ENCODE measurements around the gene PRCP.

Gene PRCP

GRCh38 chr11:82906931-82907330 is 6.7 kb upstream of the PRCP start:
- DNase-seq: peak; percentile 64

GRCh38 chr11:82906236-82906635 is 6.0 kb upstream of the PRCP start:
- DNase-seq: peak; percentile 49

GRCh38 chr11:82903843-82904586 is 3.8 kb upstream of the PRCP start:
- no peak for DNase-seq

- DNase-seq: no peak
These were observed 2.6 kb upstream of the PRCP start for GRCh38 chr11:82902880-82903279.

- DNase-seq: no peak
These were observed 1.8 kb upstream of the PRCP start for GRCh38 chr11:82901922-82902485.

GRCh38 chr11:82901165-82901921 is 1.1 kb upstream of the PRCP start, which contains the start of gene DDIAS:
TSS of gene DDIAS (plus strand) at chr11:82901736. CDS start at chr11:82914739, 13,003 bp downstream.
- peak; percentile 99 for DNase-seq

GRCh38 chr11:82899957-82900276 is 313 bp downstream of the PRCP start:
- DNase-seq: no peak

GRCh38 chr11:82899186-82899820 is 927 bp downstream of the PRCP start:
- DNase-seq: peak; percentile 35

- DNase-seq: no peak
These were observed 2.0 kb downstream of the PRCP start for GRCh38 chr11:82898241-82898640.

GRCh38 chr11:82896183-82896582 is 4.0 kb downstream of the PRCP start:
- no peak for DNase-seq

- no peak for DNase-seq
These were observed 4.7 kb downstream of the PRCP start for GRCh38 chr11:82895437-82896091.

- DNase-seq: no peak
These were observed 7.5 kb downstream of the PRCP start for GRCh38 chr11:82892611-82893169.

- DNase-seq: no peak
These were observed 9.3 kb downstream of the PRCP start for GRCh38 chr11:82890936-82891335.

- DNase-seq: no peak
These were observed 10.3 kb downstream of the PRCP start for GRCh38 chr11:82890002-82890341.

GRCh38 chr11:82889133-82890001 is 10.9 kb downstream of the PRCP start:
- DNase-seq: no peak

- no peak for DNase-seq
These were observed 16.4 kb downstream of the PRCP start for GRCh38 chr11:82883853-82884252.

- no peak for DNase-seq
These were observed 25.3 kb downstream of the PRCP start for GRCh38 chr11:82874646-82875523.

- DNase-seq: no peak
These were observed 26.3 kb downstream of the PRCP start for GRCh38 chr11:82873919-82874333.

GRCh38 chr11:82872377-82873150 is 27.7 kb downstream of the PRCP start:
- no peak for DNase-seq

- no peak for DNase-seq
These were observed 28.6 kb downstream of the PRCP start for GRCh38 chr11:82871646-82872045.
